GM23248 (cell line): ENCODE measurements around the gene RAB44. TPM values are rescaled to one million over a fixed set of nuclear protein-coding genes. Genes with fewer than 3 reads are reported as not detected.

Experiments used
- DNase-seq: peaks from one replicate; pipeline ENCODE4 v3.0.0-alpha.2; 2015
- H2AFZ ChIP-seq: fragments of 200-600 bp; sonication (generic); 2 replicates; pipeline ENCODE4 v1.6.1; 2016; ENCODE audit warnings: antibody characterized with exemption
- H3F3A ChIP-seq: fragments of 200-600 bp; sonication (generic); 2 replicates; pipeline ENCODE4 v1.6.1; 2016; ENCODE audit warnings: mild to moderate bottlenecking, antibody characterized with exemption, mixed run types; ENCODE audit not compliant: insufficient read depth
- H3K27ac ChIP-seq: fragments of 200-600 bp; sonication (generic); 2 replicates; pipeline ENCODE4 v1.5.1; 2016; ENCODE audit warnings: mild to moderate bottlenecking
- H3K27me3 ChIP-seq: fragments of 200-600 bp; sonication (generic); replicated peaks from 2 replicates; pipeline ENCODE4 v1.6.1; 2016; ENCODE audit warnings: mild to moderate bottlenecking; ENCODE audit not compliant: insufficient read depth
- H3K36me3 ChIP-seq: fragments of 200-600 bp; sonication (generic); 2 replicates; pipeline ENCODE4 v1.6.1; 2016; ENCODE audit warnings: low read depth, mild to moderate bottlenecking
- H3K4me1 ChIP-seq: fragments of 200-600 bp; sonication (generic); 2 replicates; pipeline ENCODE4 v1.6.1; 2016; ENCODE audit warnings: mild to moderate bottlenecking; ENCODE audit not compliant: insufficient read depth
- H3K4me2 ChIP-seq: fragments of 200-600 bp; sonication (generic); one replicate; pipeline ENCODE4 v1.6.1; 2016; ENCODE audit warnings: mild to moderate bottlenecking; ENCODE audit not compliant: unreplicated experiment
- H3K4me3 ChIP-seq: fragments of 200-600 bp; sonication (generic); 2 replicates; pipeline ENCODE4 v1.5.1; 2016; ENCODE audit warnings: mild to moderate bottlenecking
- H3K79me2 ChIP-seq: fragments of 200-600 bp; sonication (generic); 2 replicates; pipeline ENCODE4 v1.6.1; 2016; ENCODE audit warnings: mild to moderate bottlenecking; ENCODE audit not compliant: insufficient read depth
- H3K9ac ChIP-seq: fragments of 200-600 bp; sonication (generic); 2 replicates; pipeline ENCODE4 v1.6.1; 2016; ENCODE audit warnings: mild to moderate bottlenecking
- H3K9me2 ChIP-seq: fragments of 200-600 bp; sonication (generic); 2 replicates; pipeline ENCODE4 v1.6.1; 2016; ENCODE audit warnings: mixed run types, mild to moderate bottlenecking, moderate library complexity; ENCODE audit not compliant: insufficient read depth
- H3K9me3 ChIP-seq: fragments of 200-600 bp; sonication (generic); one replicate; pipeline ENCODE4 v1.6.1; 2017; ENCODE audit warnings: low read depth
- H4K20me1 ChIP-seq: fragments of 200-600 bp; sonication (generic); 2 replicates; pipeline ENCODE4 v1.6.0; 2016; ENCODE audit not compliant: insufficient read depth
- EZH2 ChIP-seq: fragments of 200-600 bp; sonication (generic); IDR thresholded peaks from 2 replicates; pipeline ENCODE4 v1.6.1; 2018; ENCODE audit warnings: antibody characterized with exemption, mild to moderate bottlenecking; ENCODE audit not compliant: insufficient read depth, poor library complexity, severe bottlenecking
- EZH2phosphoT487 ChIP-seq: fragments of 200-600 bp; sonication (generic); IDR thresholded peaks from 2 replicates; pipeline ENCODE4 v1.6.1; 2018; ENCODE audit warnings: antibody characterized with exemption, moderate library complexity, mild to moderate bottlenecking, low read depth; ENCODE audit not compliant: insufficient read depth
- WGBS, 2 experiments: methylation state at CpG; one replicate each; pipeline ENCODE4 v1.1.6; 2015 to 2017; ENCODE audit warnings: low lambda C conversion rate in 2 of 2, low coverage in 1 of 2; ENCODE audit errors: missing lambda C conversion rate in 2 of 2; 5-methylcytosine and 5-hydroxymethylcytosine counted together
- in situ Hi-C: fragments of 300-500 bp; cut with MboI; formaldehyde crosslinking; loops from 2 replicates; pipeline ENCODE4 v1.15.0; 2020
- polyA plus RNA-seq: library from polyadenylated mRNA; unstranded; fragments of >200 nt; fragmentation: Nextera tagmentation; extraction: Ambion mirVana; gene quantifications from 2 replicates; pipeline ENCODE4 v1.2.1, GENCODE V29; 2016
- total RNA-seq: library from RNA; depleted of rRNA; stranded (reverse); fragments of >200 nt; shearing (Covaris generic); gene quantifications from 2 replicates; pipeline ENCODE4 v1.2.3, GENCODE V29; 2014

The RAB44 gene
- total and polyA plus RNA-seq, 2 experiments from 2014 or later, result not detected

GRCh38 chr6:36752187-36752885 is 54.7 kb downstream of the RAB44 start:
- WGBS, 2 experiments, result 93 to 95% methylated on average over 6 of the region's 6 CpGs

GRCh38 chr6:36752886-36753506 is 55.4 kb downstream of the RAB44 start:
- no peak for TF ChIP-seq EZH2phosphoT487
- no peak for TF ChIP-seq EZH2
- Histone ChIP-seq H3K79me2 (no peaks in the 10 kb centered on the region), H3K27me3 (no peaks in the 10 kb centered on the region), H3K4me3 (no peak overlapping the region), H3K36me3 (no peaks in the 10 kb centered on the region), H3K9me3 (no peaks in the 10 kb centered on the region), H3F3A (no peaks in the 10 kb centered on the region), H3K9me2 (no peaks in the 10 kb centered on the region), H3K9ac (no peak overlapping the region), H3K27ac (no peak overlapping the region), H3K4me2 (no peak overlapping the region), H2AFZ (no peak overlapping the region), H3K4me1 (0 out of 2 replicates have a peak, but pooled peaks cover 5% of the 10 kb centered on the region), H4K20me1 (no peaks in the 10 kb centered on the region)
- no peak for DNase-seq
- in situ Hi-C loops, result no loop called here
- 73 to 74% methylated on average over 6 of the region's 6 CpGs for WGBS, 2 experiments

More at GRCh38 chr6:36752187-36752885, 54.7 kb downstream of the RAB44 start:
- Histone ChIP-seq H4K20me1 (no peaks in the 10 kb centered on the region), H3K79me2 (no peaks in the 10 kb centered on the region), H3K4me1 (0 out of 2 replicates have a peak, but pooled peaks cover 5% of the 10 kb centered on the region), H3K9ac (no peak overlapping the region), H3K4me2 (no peak overlapping the region), H3K27me3 (no peaks in the 10 kb centered on the region), H3K9me2 (no peaks in the 10 kb centered on the region), H2AFZ (no peak overlapping the region), H3K36me3 (no peaks in the 10 kb centered on the region), H3K9me3 (no peaks in the 10 kb centered on the region), H3F3A (no peaks in the 10 kb centered on the region), H3K27ac (no peak overlapping the region), H3K4me3 (no peak overlapping the region)
- in situ Hi-C loops, result no loop called here
- TF ChIP-seq EZH2 (no peak), EZH2phosphoT487 (no peak)
- DNase-seq, result no peak

- Histone ChIP-seq H3K9me3 (no peaks in the 10 kb centered on the region), H3K4me1 (0 out of 2 replicates have a peak, but pooled peaks cover 5% of the 10 kb centered on the region), H3K27ac (no peak overlapping the region), H2AFZ (no peak overlapping the region), H3K36me3 (no peaks in the 10 kb centered on the region), H3K4me2 (no peak overlapping the region), H3K9me2 (no peaks in the 10 kb centered on the region), H3K4me3 (no peak overlapping the region), H3K27me3 (no peaks in the 10 kb centered on the region), H4K20me1 (no peaks in the 10 kb centered on the region), H3F3A (no peaks in the 10 kb centered on the region), H3K79me2 (no peaks in the 10 kb centered on the region), H3K9ac (no peak overlapping the region)
- in situ Hi-C loops, result no loop called here
- DNase-seq, result no peak
- WGBS, 2 experiments, result 92% methylated on average over 7 of the region's 7 CpGs
- TF ChIP-seq EZH2, result no peak
- no peak for TF ChIP-seq EZH2phosphoT487
Observed at GRCh38 chr6:36753671-36754405, 56.2 kb downstream of the RAB44 start.

- Histone ChIP-seq H3K4me3 (no peak overlapping the region), H3K9ac (no peak overlapping the region), H3K27me3 (no peaks in the 10 kb centered on the region), H3K9me2 (no peaks in the 10 kb centered on the region), H2AFZ (no peak overlapping the region), H3K4me1 (0 out of 2 replicates have a peak, but pooled peaks cover 5% of the 10 kb centered on the region), H3F3A (no peaks in the 10 kb centered on the region), H3K27ac (no peak overlapping the region), H4K20me1 (no peaks in the 10 kb centered on the region), H3K9me3 (no peaks in the 10 kb centered on the region), H3K79me2 (no peaks in the 10 kb centered on the region), H3K36me3 (no peaks in the 10 kb centered on the region), H3K4me2 (no peak overlapping the region)
- DNase-seq, result no peak
- in situ Hi-C loops, result no loop called here
- 95 to 96% methylated on average over 9 of the region's 9 CpGs for WGBS, 2 experiments
- TF ChIP-seq EZH2phosphoT487, result no peak
- no peak for TF ChIP-seq EZH2
Observed at GRCh38 chr6:36754582-36755434, 57.2 kb downstream of the RAB44 start.
